ENCODE measurements around the gene MTLN.
"Not testable (repeated sequence)": the region's sequence is repeated elsewhere in the genome, so short reads cannot be mapped to it uniquely, and the experiment has no call there.

Gene MTLN

GRCh38 chr2:110198016-110198415, 14.3 kb downstream of the MTLN start:
- DNase-seq, result no peak

- no peak for DNase-seq
Measured at GRCh38 chr2:110197452-110197851, 14.9 kb downstream of the MTLN start.

- DNase-seq, result not testable (repeated sequence)
Measured at GRCh38 chr2:110190169-110190568, 22.2 kb downstream of the MTLN start.

GRCh38 chr2:110182449-110182848, 29.9 kb downstream of the MTLN start:
- no peak for DNase-seq

GRCh38 chr2:110180036-110180435, 32.3 kb downstream of the MTLN start:
- no peak for DNase-seq

GRCh38 chr2:110173523-110173922, 38.8 kb downstream of the MTLN start:
- no peak for DNase-seq

- no peak for DNase-seq
Measured at GRCh38 chr2:110172506-110172905, 39.8 kb downstream of the MTLN start.

GRCh38 chr2:110170102-110170501, 42.2 kb downstream of the MTLN start:
- DNase-seq, result no peak

GRCh38 chr2:110167326-110168000, 44.9 kb downstream of the MTLN start:
- DNase-seq, result no peak

- DNase-seq, result no peak
Measured at GRCh38 chr2:110166266-110166665, 46.1 kb downstream of the MTLN start.
